Mucosa of descending colon (tissue), 3 donors: Measurements from ENCODE around the gene EME2. TPM values are rescaled to one million over a fixed set of nuclear protein-coding genes. Genes with fewer than 3 reads are reported as not detected.

Source experiments
- ATAC-seq: fragments of 200-7000 bp; cut with Tn5 transposase; one replicate; pipeline ENCODE4 v1.9.1; 2020; ENCODE audit warnings: mild to moderate bottlenecking, moderate library complexity
- DNase-seq, 3 donors: peaks; one replicate each; pipeline ENCODE4 v3.0.0-alpha.2; 2020
- H3K36me3 ChIP-seq: fragments of 200-600 bp; one replicate; pipeline ENCODE4 v1.8.0; 2021; ENCODE audit warnings: low read depth, mild to moderate bottlenecking
- H3K4me1 ChIP-seq: fragments of 200-600 bp; one replicate; pipeline ENCODE4 v1.8.0; 2021; ENCODE audit warnings: low read depth, mild to moderate bottlenecking
- H3K4me3 ChIP-seq: fragments of 200-600 bp; one replicate; pipeline ENCODE4 v1.8.0; 2021; ENCODE audit warnings: mild to moderate bottlenecking
- H3K9me3 ChIP-seq: fragments of 200-600 bp; one replicate; pipeline ENCODE4 v1.8.0; 2021; ENCODE audit warnings: mild to moderate bottlenecking
- intact Hi-C, 2 donors: fragments of 100-400 bp; cut with DNase I in 1 of 2; cut with micrococcal nuclease in 1 of 2; formaldehyde crosslinking; loops; one replicate each; pipeline versions ENCODE4 v1.11.0 to v1.11.1; 2022; cut with DNase I, micrococcal nuclease
- total RNA-seq, 3 donors: library from RNA; stranded (reverse); fragmentation: NEBNext Ultra II Directional in 2 of 3; extraction: Animal tissue kit (Norgen Biotek cat#: 25700) in 2 of 3; gene quantifications; one replicate each; pipeline versions ENCODE4 v1.2.1 to v1.2.4, GENCODE V29; 2021 to 2023
- TF ChIP-seq, protein P1 (sequence below): fragments of 200-600 bp; IDR thresholded peaks from one replicate; pipeline ENCODE4 v1.8.0; 2022; ENCODE audit warnings: antibody characterized with exemption, mild to moderate bottlenecking
- donor health status: DM: no; HTN: no; CAD: no; lungs with moderate emphysema.
- donor health status: DM: no; HTN: no; CAD: no.
- donor health status: DM: no; HTN: yes; CAD: no.

EME2 gene
- total RNA-seq, 3 donors from 2014 or later: 18.4 to 43.1 (median 24.7) TPM

DNA sequence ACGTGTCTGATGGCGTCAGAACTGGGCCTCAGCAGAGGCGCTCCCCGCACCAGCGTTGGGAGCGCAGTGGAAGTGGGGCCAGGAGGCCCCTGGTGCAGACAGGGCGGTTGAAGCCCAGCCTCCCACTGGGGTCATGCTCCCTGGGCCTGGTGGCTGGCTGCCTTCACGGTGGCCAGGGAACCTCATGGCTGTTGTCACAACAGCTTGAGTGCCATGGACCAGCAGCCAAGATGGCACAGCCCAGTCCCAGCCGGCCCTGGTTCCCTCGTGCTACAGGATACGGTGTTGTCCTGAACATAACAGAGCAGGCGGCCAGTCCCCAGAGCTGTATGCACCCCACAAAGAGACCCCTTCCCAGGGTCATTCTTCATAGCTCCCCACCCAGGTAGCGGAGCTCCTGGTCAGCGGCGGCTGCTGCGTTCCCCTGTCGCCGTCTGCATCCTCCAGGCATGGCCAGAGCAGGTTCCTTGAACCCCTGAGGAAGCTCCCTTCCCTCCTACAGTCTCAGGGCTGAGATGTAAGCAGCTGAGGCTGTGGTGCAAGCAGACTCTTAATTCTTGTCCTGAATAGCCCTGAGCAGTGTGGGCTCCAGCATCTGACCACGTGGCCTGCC, 31.0 kb upstream of the EME2 start:
- TF ChIP-seq, protein P1, sequence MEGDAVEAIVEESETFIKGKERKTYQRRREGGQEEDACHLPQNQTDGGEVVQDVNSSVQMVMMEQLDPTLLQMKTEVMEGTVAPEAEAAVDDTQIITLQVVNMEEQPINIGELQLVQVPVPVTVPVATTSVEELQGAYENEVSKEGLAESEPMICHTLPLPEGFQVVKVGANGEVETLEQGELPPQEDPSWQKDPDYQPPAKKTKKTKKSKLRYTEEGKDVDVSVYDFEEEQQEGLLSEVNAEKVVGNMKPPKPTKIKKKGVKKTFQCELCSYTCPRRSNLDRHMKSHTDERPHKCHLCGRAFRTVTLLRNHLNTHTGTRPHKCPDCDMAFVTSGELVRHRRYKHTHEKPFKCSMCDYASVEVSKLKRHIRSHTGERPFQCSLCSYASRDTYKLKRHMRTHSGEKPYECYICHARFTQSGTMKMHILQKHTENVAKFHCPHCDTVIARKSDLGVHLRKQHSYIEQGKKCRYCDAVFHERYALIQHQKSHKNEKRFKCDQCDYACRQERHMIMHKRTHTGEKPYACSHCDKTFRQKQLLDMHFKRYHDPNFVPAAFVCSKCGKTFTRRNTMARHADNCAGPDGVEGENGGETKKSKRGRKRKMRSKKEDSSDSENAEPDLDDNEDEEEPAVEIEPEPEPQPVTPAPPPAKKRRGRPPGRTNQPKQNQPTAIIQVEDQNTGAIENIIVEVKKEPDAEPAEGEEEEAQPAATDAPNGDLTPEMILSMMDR: no peak
- Histone ChIP-seq H3K36me3 (no peaks in the 10 kb centered on the region), H3K9me3 (no peaks in the 10 kb centered on the region), H3K4me3 (no peak overlapping the region), H3K4me1 (no peaks in the 10 kb centered on the region)
- DNase-seq (no peak), ATAC-seq (no peak)
- intact Hi-C loops: no loop called here

- H3K4me3 ChIP-seq: no peak overlapping the region
- intact Hi-C loops: no loop called here
- ATAC-seq: no peak
- no peak for DNase-seq
- TF ChIP-seq, protein P1: no peak
- no peaks in the 10 kb centered on the region for H3K9me3 ChIP-seq
- H3K36me3 ChIP-seq: peaks cover 9% of the 10 kb centered on the region
- no peaks in the 10 kb centered on the region for H3K4me1 ChIP-seq
Measured at GRCh38 chr16:1743376-1744337, 29.0 kb upstream of the EME2 start.

- intact Hi-C loops: no loop called here
- Histone ChIP-seq H3K4me1 (no peaks in the 10 kb centered on the region), H3K9me3 (no peaks in the 10 kb centered on the region), H3K36me3 (peaks cover 9% of the 10 kb centered on the region), H3K4me3 (no peak overlapping the region)
- ATAC-seq (no peak), DNase-seq (no peak)
- TF ChIP-seq, protein P1: no peak
Measured at GRCh38 chr16:1744338-1744840, 28.2 kb upstream of the EME2 start.

DNA sequence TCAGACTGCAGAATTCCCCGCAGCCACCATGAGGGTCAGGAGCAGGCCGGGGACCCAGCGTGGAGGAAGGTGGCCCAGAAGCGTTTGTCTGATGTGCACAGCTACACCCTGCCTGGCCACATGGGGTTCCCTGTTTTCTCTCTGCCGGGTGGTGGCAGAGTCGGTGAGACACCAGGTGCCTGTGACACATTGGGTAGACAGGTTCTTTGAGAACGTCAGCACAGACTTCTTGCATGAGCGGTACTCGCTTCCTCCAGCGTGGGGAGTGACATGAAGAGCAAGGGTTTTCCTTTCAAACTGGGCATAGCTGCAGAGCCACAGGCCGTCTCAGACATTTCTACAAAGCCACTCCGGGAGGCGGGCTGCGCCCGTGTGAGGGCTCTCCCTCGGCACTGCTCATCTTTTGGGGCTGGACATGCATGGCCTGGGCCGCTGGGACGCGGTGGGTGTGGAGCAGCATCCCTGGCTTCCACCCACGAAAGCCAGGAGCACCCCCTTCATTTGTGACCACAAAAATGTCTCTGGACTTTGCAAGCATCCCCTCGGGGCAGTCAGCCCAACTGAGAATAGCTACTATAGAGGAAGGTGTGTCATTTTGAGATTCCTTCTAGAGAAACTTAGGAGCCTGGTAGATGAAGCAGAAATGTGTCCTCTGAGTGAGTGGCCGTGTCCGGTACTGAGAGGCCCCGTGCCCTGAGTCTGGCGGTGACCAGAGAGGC, 27.3 kb upstream of the EME2 start:
- no peaks in the 10 kb centered on the region for H3K4me1 ChIP-seq
- intact Hi-C loops: no loop called here
- no peak for DNase-seq
- H3K9me3 ChIP-seq: no peaks in the 10 kb centered on the region
- ATAC-seq: no peak
- H3K36me3 ChIP-seq: peaks cover 9% of the 10 kb centered on the region
- H3K4me3 ChIP-seq: no peak overlapping the region
- TF ChIP-seq, protein P1: no peak

- H3K4me1 ChIP-seq: no peaks in the 10 kb centered on the region
- no peaks in the 10 kb centered on the region for H3K9me3 ChIP-seq
- peaks cover 9% of the 10 kb centered on the region for H3K36me3 ChIP-seq
- ATAC-seq (no peak), DNase-seq (no peak)
- no peak overlapping the region for H3K4me3 ChIP-seq
- intact Hi-C loops: no loop called here
- TF ChIP-seq, protein P1: no peak
Measured at GRCh38 chr16:1745900-1746692, 26.5 kb upstream of the EME2 start.
